Lung (tissue), 12 donors: ENCODE data around the gene FLT3. TPM values are rescaled to one million over a fixed set of nuclear protein-coding genes. Genes with fewer than 3 reads are reported as not detected.

ENCODE experiments used
- ATAC-seq: fragments of 200-7000 bp; cut with Tn5 transposase; one replicate; pipeline ENCODE4 v1.9.1; 2020; ENCODE audit warnings: moderate number of reproducible peaks; ENCODE audit not compliant: insufficient read depth, low FRiP score
- DNase-seq, 3 donors: peaks; one replicate each; pipeline ENCODE4 v3.0.0-alpha.2; 2013 to 2017
- H3K27ac ChIP-seq, 2 donors: one replicate each; pipeline ENCODE4 v1.5.1; 2013; ENCODE audit warnings: mild to moderate bottlenecking in 2 of 2, moderate library complexity in 2 of 2, control low read depth in 1 of 2, inconsistent platforms in 1 of 2, low read depth in 1 of 2, low read length in 1 of 2
- H3K27me3 ChIP-seq, 3 donors: one replicate each; pipeline ENCODE4 v1.5.1; 2013; ENCODE audit warnings: low read length in 2 of 3; ENCODE audit not compliant: control insufficient read depth in 3 of 3, insufficient read depth in 3 of 3
- H3K36me3 ChIP-seq, 4 donors: one replicate each; pipeline ENCODE4 v1.5.1; 2013; ENCODE audit warnings: low read length in 4 of 4, mild to moderate bottlenecking in 1 of 4, moderate library complexity in 1 of 4; ENCODE audit not compliant: control insufficient read depth in 4 of 4, insufficient read depth in 4 of 4
- H3K4me1 ChIP-seq, 5 donors: one replicate each; pipeline ENCODE4 v1.5.1; 2013; ENCODE audit warnings: low read length in 5 of 5, mild to moderate bottlenecking in 2 of 5, moderate library complexity in 1 of 5; ENCODE audit not compliant: control insufficient read depth in 5 of 5, insufficient read depth in 5 of 5
- H3K4me3 ChIP-seq: one replicate; pipeline ENCODE4 v1.5.1; 2013; ENCODE audit warnings: mild to moderate bottlenecking, control low read depth, moderate library complexity
- H3K9ac ChIP-seq, 2 donors: one replicate each; pipeline ENCODE4 v1.5.1; 2013; ENCODE audit warnings: low read length in 2 of 2, control low read depth in 1 of 2; ENCODE audit not compliant: insufficient read depth in 1 of 2
- H3K9me3 ChIP-seq, 4 donors: one replicate each; pipeline ENCODE4 v1.5.1; 2013; ENCODE audit warnings: low read length in 3 of 4, mild to moderate bottlenecking in 1 of 4, moderate library complexity in 1 of 4; ENCODE audit not compliant: control insufficient read depth in 4 of 4, insufficient read depth in 3 of 4
- CTCF ChIP-seq: IDR thresholded peaks from 2 replicates; pipeline ENCODE4 v1.5.1; 2012; ENCODE audit warnings: mild to moderate bottlenecking; ENCODE audit errors: control extremely low read depth, extremely low read depth
- WGBS, 2 donors: extraction: QIAGEN DNeasy Blood & Tissue Kit; methylation state at CpG; one replicate each; pipeline ENCODE4 v1.1.7; 2013; 5-methylcytosine and 5-hydroxymethylcytosine counted together
- polyA plus RNA-seq, 2 donors: library from polyadenylated mRNA; stranded (reverse); fragments of 200-250 nt; gene quantifications; one replicate each; pipeline ENCODE4 v1.2.1, GENCODE V29; 2013
- total RNA-seq, 2 donors: library from RNA; depleted of rRNA in 1 of 2; stranded (reverse); fragments of >200 nt in 1 of 2; gene quantifications; one replicate each; pipeline ENCODE4 v1.2.1, GENCODE V29; 2014 to 2021
- donor health status: control.
- donor health status: control.
- donor health status: Bipolar disorder and iron deficiency.
- donor health status: healthy.
- donor health status: DM: yes; HTN: yes; CAD: no.

The FLT3 gene
- total and polyA plus RNA-seq, 4 donors: 0.43 to 1.9 (median 0.72) TPM

GRCh38 chr13:27988520-27988919, 111.9 kb downstream of the FLT3 start, which contains the start of gene URAD:
Gene URAD, minus strand, starts transcription at chr13:27988693. Its CDS starts 56 bp downstream, at chr13:27988637.
- Histone ChIP-seq H3K36me3 (no peaks in the 10 kb centered on the region), H3K27me3 (peaks cover 4 to 43% (median 7%) of the 10 kb centered on the region in 3 donors)

GRCh38 chr13:27985600-27985999, 114.8 kb downstream of the FLT3 start:
- Histone ChIP-seq H3K4me1 (peaks cover 0 to 1% (median 0%) of the 10 kb centered on the region in 5 donors), H3K9me3 (no peaks in the 10 kb centered on the region), H3K36me3 (no peaks in the 10 kb centered on the region), H3K27me3 (peaks cover 4 to 65% (median 36%) of the 10 kb centered on the region in 3 donors), H3K4me3 (no peak overlapping the region), H3K27ac (no peak overlapping the region), H3K9ac (no peak overlapping the region)
- ATAC-seq: no peak
- DNase-seq: no peak
- TF ChIP-seq CTCF: no peak
- WGBS, 2 donors: 87 to 93% methylated on average over 1 of the region's 1 CpG

More at GRCh38 chr13:27988520-27988919, 111.9 kb downstream of the FLT3 start, which contains the start of gene URAD:
- Histone ChIP-seq H3K4me3 (no peak within 1 kb of the TSS), H3K9ac (no peak within 1 kb of the TSS), H3K9me3 (no peaks in the 10 kb centered on the region), H3K4me1 (no peaks in the 10 kb centered on the region), H3K27ac (no peak within 1 kb of the TSS)
- TF ChIP-seq CTCF: no peak
- no peak for DNase-seq
- ATAC-seq: no peak
- WGBS, 2 donors: 63 to 75% methylated on average over 11 of the region's 11 CpGs

- no peaks in the 10 kb centered on the region for H3K36me3 ChIP-seq
- DNase-seq (no peak), ATAC-seq (no peak)
- no peak overlapping the region for H3K27ac ChIP-seq
- H3K9ac ChIP-seq: no peak overlapping the region
- H3K4me1 ChIP-seq: peaks cover 0 to 9% (median 0%) of the 10 kb centered on the region in 5 donors
- no peak for TF ChIP-seq CTCF
- WGBS, 2 donors: 66 to 76% methylated on average over 2 of the region's 2 CpGs
- H3K9me3 ChIP-seq: peaks cover 0 to 2% (median 0%) of the 10 kb centered on the region in 4 donors
- peaks cover 11 to 79% (median 57%) of the 10 kb centered on the region in 3 donors for H3K27me3 ChIP-seq
- H3K4me3 ChIP-seq: no peak overlapping the region
These were observed 118.0 kb downstream of the FLT3 start for GRCh38 chr13:27982361-27982760.
